Activated CD4-positive, alpha-beta T cell treated with anti-CD3 and anti-CD28 coated beads for 1 hour (primary cell): ENCODE results near the gene CAST.
"Not testable (repeated sequence)": the region's sequence is repeated elsewhere in the genome, so short reads cannot be mapped to it uniquely, and the experiment has no call there.

ENCODE experiments used
- DNase-seq: peaks from one replicate; pipeline ENCODE4 v3.0.0-alpha.2; 2020

CAST gene

DNA sequence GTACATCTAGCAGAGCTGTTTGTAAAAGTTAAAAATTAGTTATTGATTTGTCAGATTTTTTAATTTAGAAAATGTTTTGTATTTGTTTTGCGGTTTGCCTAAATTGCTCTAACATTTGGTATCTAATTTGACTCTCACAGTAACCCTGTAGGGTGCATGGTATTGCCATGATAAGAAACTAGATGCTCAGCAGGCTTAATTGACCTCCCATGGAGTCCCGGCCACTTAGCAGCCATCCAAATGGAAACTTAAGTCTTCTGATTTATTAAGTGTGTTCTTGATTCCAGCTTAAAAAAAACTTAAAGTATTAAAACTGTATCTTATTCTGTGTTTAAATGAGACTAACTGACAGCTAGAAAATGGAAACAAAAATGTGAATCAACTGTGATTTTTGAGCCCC, 54.5 kb downstream of the CAST start:
- no peak for DNase-seq

DNA sequence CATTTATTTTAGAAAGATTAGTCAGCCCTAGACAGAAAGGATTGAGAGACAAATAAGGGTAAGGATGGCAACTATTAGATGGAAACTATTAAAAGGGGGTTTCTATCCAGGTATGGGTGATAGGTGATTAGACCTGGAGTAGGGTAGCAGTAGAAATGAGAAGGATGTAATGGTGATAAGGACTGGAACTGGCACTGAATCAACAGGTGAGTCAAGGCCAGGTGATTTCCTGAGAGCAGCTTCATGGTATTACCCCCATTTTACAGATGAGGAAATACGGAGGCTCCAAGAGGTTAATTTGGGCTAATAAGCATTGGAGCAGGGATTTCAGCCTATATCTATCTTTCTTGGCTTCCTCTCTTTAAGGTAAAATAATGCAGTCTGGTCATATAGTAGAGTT, 55.7 kb downstream of the CAST start:
- no peak for DNase-seq

DNA sequence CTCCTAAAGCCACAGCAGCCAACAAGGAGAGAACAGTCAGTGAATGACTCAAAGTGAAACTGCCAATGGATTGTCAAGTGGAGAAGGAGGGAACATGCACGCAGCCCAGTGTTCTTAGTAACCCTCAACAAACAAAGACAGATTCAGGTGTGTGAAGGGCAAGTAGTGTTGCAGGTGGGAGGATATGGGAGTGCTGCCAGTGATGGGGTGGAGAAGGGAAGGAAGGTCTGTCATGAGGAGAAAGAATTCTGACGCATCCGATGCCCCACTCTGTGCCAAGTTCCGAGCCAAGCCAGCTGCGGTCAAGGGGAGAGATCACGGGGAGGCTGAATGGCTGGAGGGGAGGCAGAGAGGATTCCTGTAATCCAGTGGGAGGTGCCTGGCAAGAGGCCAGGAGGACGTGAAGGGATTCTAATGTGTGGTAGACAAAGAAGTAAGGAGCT, 56.5 kb downstream of the CAST start:
- DNase-seq: no peak

DNA sequence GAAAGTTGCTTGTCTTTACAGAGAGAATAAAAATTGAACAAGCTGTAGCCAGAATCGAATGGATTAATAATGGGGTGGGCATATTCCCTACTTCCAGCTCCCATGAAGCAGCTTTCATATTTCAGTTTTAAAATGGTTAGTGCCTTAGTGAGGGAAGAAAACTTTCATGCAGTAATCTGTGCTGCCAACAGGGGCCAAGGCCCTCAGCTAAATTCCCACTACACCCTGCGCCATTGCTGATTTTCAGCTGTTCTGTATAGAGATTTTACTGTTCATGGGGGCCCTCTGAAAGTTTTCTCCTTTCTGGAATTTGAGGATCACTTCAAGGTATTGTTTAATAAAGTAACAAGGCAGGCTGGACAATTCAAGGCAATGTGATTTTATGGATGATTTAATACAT, 58.2 kb downstream of the CAST start:
- DNase-seq: no peak

DNA sequence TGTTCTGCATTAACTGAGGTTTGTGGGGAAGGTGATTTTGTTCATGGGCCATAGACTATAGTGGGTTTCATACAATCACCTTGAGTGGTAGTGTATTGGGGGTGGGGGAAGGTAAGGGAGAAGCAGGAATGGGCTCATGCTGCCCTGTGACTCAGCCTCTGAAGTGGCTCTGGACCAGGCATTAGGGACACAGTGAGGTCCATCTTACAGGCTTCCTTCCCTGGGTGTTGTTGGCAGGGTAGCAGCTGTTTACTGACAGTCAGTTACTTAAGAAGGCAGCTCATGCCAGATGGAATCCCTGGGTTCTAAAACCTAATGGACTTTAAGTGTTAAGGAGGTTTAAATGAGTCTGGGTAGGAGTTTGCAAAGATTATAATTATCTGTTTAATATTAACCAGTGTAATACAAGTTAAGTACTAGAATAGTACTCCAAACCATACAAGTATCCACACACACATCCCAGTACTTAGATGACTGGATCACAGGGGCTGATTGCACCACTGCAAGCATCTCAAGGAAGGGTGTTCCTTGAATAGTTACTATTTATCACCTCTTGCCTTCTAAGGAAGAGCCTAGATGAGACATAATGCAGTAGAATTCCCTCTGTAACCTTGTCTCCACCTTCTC, 59.3 kb downstream of the CAST start:
- DNase-seq: no peak

DNA sequence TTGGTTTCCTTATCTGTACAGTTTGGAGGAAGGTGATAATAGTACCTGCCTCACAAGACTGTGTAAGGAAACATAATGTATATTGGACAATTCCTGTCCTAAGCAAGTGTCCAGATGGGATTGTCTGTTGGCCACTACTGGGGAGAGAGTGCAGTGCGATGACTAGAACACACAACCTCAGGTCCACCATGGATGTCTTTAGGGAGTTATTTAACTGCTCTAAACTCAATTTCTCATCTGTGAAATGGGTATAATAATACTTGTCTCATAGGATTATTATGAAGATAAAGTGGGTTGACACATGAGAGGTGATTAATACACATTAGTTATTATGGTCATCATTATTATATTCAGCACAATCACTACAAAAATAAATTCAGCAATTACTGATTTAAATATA, 63.1 kb downstream of the CAST start:
- no peak for DNase-seq

DNA sequence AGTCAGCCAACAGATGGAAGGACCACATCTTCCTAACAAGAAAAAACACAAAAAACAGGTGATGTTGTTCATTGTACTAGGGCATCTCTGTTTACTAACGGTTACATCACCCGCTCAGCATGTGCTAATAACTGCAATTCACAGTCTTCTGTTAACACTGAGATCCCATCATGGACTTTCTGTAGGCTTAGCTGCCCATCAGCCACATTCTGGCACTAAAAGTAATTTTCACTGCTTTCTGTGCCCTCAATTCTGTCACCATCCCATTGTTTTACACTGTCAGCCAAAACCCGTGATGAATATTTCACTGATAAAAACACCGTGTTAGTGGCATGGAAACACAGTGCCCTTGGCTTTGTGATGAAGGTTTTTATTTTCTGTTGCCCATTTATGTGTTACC, 64.6 kb downstream of the CAST start:
- no peak for DNase-seq

DNA sequence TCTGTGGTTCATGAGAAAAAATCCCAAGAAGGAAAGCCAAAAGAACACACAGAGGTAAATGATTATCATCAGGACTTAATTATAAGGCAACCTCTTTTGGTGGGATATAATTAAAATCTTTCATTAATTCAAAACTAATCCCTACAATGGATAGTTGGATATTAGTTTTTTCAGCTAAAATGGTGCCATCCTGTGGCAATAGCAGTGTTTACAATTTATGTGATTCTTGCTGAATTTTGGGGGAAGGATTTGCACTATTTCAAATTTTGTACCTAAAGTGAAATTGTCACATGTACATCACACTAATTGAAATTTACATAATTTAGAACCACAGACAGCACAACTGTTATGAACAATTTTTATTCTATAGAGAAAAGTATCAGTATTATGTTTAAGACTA, 67.0 kb downstream of the CAST start:
- DNase-seq: no peak

DNA sequence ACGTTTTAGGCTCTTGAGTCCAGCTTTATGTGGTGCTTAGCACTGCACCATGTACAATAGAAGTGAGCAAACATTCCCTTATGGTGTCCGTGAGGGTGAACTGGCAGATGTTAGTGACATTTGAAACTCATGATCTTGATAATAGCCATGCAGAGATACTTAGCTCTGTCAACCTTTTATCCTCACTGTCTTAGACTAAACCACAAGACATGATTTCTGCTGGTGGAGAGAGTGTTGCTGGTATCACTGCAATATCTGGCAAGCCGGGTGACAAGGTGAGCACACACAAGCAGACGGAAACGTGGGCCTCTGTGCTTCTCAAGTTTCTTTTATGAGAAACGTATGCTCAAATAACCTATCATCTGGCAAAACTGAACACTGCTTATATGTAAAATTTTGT, 68.4 kb downstream of the CAST start:
- no peak for DNase-seq

DNA sequence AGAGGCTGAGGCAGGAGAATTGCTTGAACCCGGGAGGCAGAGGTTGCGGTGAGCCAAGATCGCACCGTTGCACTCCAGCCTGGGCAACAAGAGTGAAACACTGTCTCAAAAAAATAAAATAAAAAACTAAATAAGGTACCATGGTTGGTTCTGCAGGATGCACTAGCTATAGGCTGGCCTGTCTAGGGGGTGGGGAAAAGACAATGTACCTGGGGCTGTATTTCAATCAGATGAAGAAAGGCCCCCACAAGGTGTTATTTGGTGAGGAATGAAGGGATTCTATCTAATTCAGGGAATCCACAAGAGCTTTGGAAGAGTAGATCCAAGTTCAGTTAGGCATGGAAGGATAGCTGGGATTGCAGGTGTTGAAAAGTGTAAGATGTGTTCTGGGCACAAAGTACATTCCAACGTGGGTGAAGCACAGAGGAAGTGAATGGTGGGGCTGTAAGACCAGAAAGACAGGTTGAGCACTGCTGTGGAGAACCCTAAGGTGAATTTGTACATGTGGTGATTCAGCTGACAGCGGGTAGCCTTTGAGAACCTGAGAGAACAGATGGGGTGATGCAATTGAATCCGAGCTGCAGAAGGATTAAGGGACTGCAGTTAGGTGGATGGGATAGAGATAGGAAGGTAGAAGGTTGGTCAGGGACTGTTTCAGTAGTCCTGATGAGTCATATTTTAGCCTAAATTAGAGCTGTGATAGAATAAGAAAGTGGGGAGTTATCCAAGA, 71.8 kb downstream of the CAST start:
- no peak for DNase-seq

DNA sequence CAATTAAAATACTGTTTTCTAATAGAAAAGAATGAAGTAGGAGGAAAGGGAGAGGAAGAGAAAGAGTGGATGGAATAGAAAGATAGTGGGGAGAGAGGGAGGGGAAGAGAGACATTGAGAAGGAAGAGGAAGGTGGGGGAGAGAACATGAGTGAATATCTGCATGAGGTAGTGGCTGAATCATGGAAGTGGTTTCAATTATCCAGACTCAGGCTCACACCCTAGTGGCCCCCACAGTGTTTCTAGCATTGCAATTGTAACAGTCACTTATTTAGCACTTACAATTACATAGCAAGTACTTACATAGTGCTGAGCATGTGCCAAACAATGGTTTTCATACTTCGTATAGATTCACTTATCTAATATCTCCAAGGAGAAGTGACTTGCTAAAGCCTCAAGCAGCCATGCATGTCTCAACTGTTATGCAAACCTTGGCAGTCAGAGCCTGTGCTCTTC, 72.7 kb downstream of the CAST start:
- DNase-seq: no peak

DNA sequence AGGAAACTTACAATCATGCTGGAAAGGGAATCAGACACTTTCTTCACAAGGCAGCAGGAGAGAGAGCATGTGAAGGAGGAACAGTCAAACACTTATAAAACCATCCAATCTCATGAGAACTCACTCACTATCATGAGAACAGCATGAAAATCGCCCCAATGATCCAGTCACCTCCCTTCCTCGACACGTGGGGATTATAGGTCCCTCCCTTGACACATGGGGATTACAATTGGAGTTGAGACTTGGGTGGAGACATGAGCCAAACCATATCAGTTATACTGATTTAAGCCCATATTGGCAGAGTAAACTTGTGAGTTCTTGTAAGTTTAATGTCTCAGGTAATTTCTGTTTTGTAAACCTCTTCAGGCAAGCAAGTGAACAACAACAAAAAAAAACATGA, 74.8 kb downstream of the CAST start:
- DNase-seq: no peak

DNA sequence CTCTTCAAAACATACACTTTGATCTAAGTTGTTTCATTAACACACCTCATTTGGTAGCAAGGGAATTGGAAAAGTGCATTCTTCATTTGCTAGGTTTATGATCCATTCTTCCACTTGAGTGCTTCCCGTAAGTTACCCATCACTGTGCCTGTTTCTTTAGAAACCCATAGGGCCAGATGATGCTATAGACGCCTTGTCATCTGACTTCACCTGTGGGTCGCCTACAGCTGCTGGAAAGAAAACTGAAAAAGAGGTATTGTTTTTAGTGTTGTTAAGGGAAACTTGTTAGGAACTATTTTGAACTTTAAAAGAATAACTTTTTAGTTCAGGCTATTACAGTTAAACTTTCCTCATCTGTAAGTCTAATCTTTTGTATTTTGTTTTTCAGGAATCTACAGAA, 78.9 kb downstream of the CAST start:
- DNase-seq: no peak

DNA sequence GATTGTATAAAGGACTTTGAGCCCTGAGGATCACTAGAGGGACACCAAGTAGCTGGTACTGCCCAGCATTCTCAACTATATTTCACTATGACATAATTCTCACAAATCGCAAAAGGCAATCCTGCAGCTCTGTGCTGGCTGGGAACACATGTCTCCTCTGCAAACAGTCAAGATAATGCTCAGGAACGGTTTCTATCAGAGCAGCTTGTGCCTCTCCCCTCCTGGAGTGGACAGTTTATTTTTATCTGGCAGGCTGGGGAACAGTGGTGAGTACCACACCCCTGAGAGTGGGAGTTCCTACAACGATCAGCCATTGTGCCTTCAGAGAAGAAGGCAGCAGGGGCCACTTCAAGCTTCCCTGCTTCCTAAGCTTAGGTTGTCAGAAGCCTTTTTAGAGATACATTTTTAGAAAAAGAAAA, 79.7 kb downstream of the CAST start:
- DNase-seq: no peak

DNA sequence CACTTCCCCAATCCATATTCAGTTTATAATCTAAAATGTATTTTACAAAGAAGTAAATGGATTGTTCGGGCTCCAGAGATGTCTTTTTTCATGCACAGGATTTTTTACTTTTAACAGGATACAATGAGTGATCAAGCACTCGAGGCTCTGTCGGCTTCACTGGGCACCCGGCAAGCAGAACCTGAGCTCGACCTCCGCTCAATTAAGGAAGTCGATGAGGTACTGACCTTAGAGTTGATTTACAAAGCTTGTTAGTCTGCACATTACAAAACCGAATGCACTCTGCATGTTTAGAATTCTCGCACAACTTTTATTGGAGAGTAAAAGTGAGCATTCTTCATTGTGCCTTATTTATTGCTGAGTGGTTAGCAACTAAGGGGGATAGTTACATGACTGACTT, 80.4 kb downstream of the CAST start:
- DNase-seq: no peak

DNA sequence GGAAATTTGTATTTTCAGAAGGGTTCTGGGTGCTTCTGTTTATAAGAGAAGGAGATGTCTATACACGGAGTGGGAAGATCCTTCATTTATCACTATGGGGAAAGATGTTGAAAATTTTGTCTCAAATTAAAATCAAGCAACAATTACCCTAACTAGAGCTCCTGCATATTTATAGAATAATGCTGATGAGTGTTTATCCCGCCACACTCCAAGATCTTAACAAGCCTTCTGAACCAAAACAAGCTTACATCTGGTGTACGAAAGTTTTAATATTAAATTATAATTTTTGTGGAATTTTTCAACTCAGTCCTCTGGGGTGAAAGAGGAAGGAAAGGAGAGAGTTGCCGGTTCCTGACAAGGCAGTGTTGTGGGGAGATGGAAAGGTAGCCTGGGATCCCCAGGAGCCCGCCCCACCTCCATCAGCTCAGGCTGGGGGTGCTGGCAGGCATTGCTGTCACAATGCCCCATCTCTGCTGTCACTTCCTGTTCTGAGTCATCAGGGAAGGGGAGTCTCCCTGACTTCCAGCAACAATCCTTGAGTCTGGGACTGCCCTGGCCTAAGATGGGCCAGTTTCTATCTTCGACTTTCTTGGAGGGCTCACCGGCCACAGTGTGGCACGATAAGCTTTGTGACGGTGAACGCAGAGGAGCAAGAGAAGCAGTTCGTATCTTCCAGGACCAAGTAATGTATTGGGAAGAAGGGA, 81.0 kb downstream of the CAST start:
- DNase-seq: no peak

DNA sequence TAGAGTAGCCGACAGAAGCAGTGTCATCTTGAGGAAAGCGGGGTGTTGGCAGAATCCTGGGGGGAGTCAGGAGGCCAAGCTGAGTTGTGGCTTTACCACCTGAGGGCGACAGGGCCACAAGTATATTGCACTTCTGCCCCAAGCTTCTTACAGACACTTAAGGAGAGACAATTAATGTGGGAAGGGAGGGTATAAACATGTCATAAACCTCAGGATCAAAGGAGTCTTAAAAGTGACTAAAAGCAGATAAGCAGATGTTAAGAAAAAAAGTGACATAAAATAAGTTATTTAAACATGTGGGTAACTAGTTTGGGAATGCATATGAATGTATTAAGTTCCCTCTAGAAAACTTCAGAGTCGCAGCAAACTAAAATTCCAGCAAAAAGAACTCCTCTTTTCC, 81.6 kb downstream of the CAST start:
- DNase-seq: no peak

DNA sequence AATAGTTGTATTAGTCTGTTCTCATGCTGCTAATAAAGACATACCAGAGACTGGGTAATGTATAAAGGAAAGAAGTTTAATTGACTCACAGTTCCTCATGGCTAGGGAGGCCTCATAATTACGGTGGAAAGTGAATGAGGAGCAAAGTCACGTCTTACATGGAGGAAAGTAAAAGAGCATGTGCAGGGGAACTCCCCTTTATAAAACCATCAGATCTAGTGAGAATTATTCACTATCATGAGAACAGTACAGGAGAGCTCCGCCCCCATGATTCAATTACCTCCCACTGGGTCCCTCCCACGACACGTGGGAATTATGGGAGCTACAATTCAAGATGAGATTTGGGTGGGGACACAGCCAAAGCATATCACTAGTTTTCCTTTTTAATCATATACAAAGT, 82.0 kb downstream of the CAST start:
- DNase-seq: not testable (repeated sequence)

DNA sequence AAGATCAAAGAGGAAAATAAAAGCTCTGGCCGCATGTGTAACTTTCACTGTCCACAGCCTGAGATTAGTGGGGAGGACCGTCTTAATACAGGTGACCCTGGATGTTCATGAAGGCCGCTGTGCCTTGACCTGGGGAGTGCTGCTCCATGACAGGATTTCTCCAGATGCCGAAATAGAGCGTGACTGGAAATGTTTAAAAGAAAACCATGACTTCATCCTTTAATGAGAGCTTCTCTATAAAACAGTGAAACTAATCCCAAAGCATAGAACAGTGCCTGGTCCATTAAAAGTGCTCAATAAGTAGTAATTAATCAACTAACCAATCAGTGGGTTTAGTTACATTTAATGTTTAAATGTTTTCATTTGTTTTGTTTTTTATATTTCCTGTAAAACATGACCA, 82.8 kb downstream of the CAST start:
- DNase-seq: no peak

DNA sequence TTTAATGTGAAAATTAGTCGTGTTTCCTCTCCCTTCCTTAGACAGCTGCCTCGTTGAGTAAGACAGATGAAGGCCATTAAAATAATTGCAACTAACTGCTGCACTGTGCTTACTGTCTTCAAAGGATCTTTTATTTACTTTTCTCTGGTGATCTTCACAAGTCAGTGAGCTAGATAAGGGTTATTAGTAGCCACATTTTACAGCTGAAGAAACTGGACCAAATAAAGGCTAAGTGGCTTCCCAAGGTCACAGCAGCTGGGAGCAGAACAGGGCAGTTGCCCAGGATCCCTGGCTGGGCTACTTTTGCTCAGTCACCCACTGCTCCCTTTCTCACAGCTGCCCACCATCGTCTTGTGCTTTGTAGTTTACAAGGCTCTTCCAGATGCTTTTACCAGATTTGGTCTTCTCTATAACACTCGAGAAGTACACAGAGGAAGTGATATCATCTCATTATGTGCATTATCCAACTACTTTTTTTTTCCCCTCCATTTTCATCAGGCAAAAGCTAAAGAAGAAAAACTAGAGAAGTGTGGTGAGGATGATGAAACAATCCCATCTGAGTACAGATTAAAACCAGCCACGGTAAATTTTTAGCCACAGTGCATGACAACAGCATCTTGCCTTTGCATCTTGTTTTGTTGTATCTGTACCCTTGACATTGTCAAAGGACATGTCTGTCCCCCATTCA, 83.8 kb downstream of the CAST start:
- DNase-seq: no peak

DNA sequence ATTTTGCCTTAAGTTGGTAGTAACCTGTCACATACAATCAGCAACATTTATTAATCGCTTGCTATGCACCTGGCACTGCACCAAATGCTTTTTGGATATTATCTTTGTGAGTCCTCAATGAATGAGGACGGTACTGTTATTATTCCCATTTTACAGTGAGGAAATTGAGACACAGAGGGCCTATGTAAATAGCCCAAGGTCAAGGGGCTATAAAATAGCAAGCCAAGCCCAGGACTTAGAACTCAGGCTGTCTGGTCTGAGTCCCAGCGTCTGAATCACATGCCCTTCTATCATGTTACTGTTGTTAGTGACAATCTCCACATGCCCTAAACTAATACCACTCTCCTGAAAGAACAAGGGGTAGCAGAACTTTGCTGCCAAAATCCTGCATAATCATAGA, 85.5 kb downstream of the CAST start:
- no peak for DNase-seq

DNA sequence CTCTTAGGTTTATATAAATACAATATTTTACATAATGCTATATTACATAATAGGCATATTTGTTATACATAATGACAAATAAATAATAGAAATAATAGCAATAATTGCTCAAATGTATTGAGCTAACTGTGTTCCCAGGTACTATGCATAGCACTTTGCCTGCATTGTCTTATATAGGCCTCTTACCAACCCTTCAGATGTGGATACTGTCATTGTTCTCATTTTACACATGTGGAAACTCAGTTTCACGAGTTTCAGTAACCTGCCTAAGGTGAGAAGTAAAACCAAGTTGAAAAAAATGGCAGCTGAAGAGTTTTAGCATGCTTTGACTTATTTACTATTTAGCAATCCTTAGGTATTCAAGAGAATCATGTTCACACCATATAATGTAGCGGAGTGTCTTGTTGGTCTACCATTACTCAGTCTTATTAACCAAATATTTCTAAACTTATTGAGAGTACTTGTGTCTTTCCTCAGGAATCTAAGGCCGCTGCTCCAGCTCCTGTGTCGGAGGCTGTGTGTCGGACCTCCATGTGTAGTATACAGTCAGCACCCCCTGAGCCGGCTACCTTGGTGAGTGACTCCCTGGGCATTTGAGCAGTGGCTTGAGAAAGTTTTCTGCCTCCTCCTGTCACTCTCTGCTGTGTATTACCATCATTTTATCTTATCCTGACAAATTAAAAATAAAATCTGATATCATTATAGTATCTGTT, 88.1 kb downstream of the CAST start:
- no peak for DNase-seq
